ENCODE data around the gene KCNQ1. TPM values are rescaled to one million over a fixed set of nuclear protein-coding genes. Genes with fewer than 3 reads are reported as not detected.

KCNQ1 gene
- total RNA-seq, 1 experiment from 2014 or later = 2.3 TPM

- H4K8ac ChIP-seq (replicated peaks; ENCODE audit: insufficient read length, low read depth, low read length) = no peak overlapping the region
- H2AK5ac ChIP-seq (ENCODE audit: insufficient read length, low read length) = no peak overlapping the region
- Mint-ChIP-seq H3K4me1 (0 out of 4 replicates have a peak, but pooled peaks cover under 1 to 3% of the 10 kb centered on the region in 2 experiments), H3K4me3 (no peak overlapping the region), H3K36me3 (ENCODE audit: insufficient read depth in 1 of 3, low read depth in 3 of 3) (no peaks in the 10 kb centered on the region), H3K27me3 (ENCODE audit: low read depth) (peaks cover 83% of the 10 kb centered on the region), H3K27ac (no peak overlapping the region), H3K9me3 (peaks cover 0 to 2% of the 10 kb centered on the region in 2 experiments; a peak in 1 of 5 replicates)
- no peaks in the 10 kb centered on the region for H3K9me3 ChIP-seq (ENCODE audit: control insufficient read depth, low read depth, low read length)
- no peak overlapping the region for H3K18ac ChIP-seq (ENCODE audit: insufficient read length, low read depth, low read length)
- H2BK120ac ChIP-seq (ENCODE audit: low read depth, low read length, poor library complexity, severe bottlenecking) = no peak overlapping the region
- TF ChIP-seq CTCF (conservative IDR thresholded peaks at IDR 0.05) = no peak
- H3K23ac ChIP-seq (ENCODE audit: insufficient read length, low read depth, low read length) = no peak overlapping the region
- no peak overlapping the region for H3K9ac ChIP-seq (ENCODE audit: extremely low read depth, insufficient read length, low read length)
- no peaks in the 10 kb centered on the region for H4K20me1 ChIP-seq (ENCODE audit: control insufficient read depth, insufficient read depth, insufficient read length)
- no peak overlapping the region for H2BK15ac ChIP-seq (ENCODE audit: low read depth, low read length)
- H3K23me2 ChIP-seq (ENCODE audit: insufficient read length, low read depth, low read length, poor library complexity, severe bottlenecking) = no peaks in the 10 kb centered on the region
- no peaks in the 10 kb centered on the region for H3K79me2 ChIP-seq (ENCODE audit: insufficient read depth, low read length)
- no peaks in the 10 kb centered on the region; the same call in 1 of the 2 replicates for H3K4me1 ChIP-seq (ENCODE audit: insufficient read depth, low read length)
- no peak overlapping the region for H3T11ph ChIP-seq (ENCODE audit: low read length)
- no peaks in the 10 kb centered on the region for H3K79me1 ChIP-seq (ENCODE audit: insufficient read depth, low read depth, low read length, poor library complexity, severe bottlenecking)
- H4K5ac ChIP-seq (ENCODE audit: insufficient read length, low read depth, low read length) = no peak overlapping the region
- no peak overlapping the region; the same call in 1 of the 2 replicates for H3K14ac ChIP-seq (ENCODE audit: insufficient read depth, low read length)
- no peak overlapping the region for H2BK12ac ChIP-seq (ENCODE audit: insufficient read length, low read depth, low read length)
- H3K27ac ChIP-seq (ENCODE audit: insufficient read length, low read depth, low read length) = no peak overlapping the region
- no peak overlapping the region for H2BK5ac ChIP-seq (ENCODE audit: insufficient read length, low read length)
- H3K4me2 ChIP-seq (ENCODE audit: insufficient read depth, insufficient read length, low read length) = no peak overlapping the region
- no peak overlapping the region for H2BK20ac ChIP-seq (ENCODE audit: low read depth, low read length, poor library complexity, severe bottlenecking)
- no peak overlapping the region for H2AFZ ChIP-seq (ENCODE audit: low read length)
- no peak overlapping the region for H3K4ac ChIP-seq (ENCODE audit: low read depth, low read length)
- no peak for DNase-seq
- H3K27me3 ChIP-seq (ENCODE audit: insufficient read depth, low read length) = peaks cover 6% of the 10 kb centered on the region; the same call in 1 of the 2 replicates
- H4K91ac ChIP-seq (ENCODE audit: insufficient read length, low read depth, low read length) = no peak overlapping the region
- no CpG with 5 or more reads among the region's 16 CpGs for WGBS (ENCODE audit: extremely low coverage, insufficient read length, low lambda C conversion rate)
- H3K56ac ChIP-seq (ENCODE audit: insufficient read length, low read depth, low read length) = no peak overlapping the region
These were observed 121.6 kb downstream of the KCNQ1 start for GRCh38 chr11:2566223-2567025.

All from H9 (cell line).